ENCODE results near the gene EHMT1.
"Not testable (repeated sequence)": the region's sequence is repeated elsewhere in the genome, so short reads cannot be mapped to it uniquely, and the experiment has no call there.

The EHMT1 gene

GRCh38 chr9:137620581-137620980 is 1.8 kb downstream of the EHMT1 start:
- peaks cover 8% of the 10 kb centered on the region; the same call in 1 of the 2 replicates for H3F3A ChIP-seq (ENCODE audit: insufficient read depth)
- peak overlapping the region; percentile 69 for H3K4me2 ChIP-seq (ENCODE audit: low read depth, low read length, poor library complexity, severe bottlenecking)
- H2AFZ ChIP-seq (ENCODE audit: low read depth, low read length, severe bottlenecking), result no peak overlapping the region
- no peak overlapping the region for H3K27ac ChIP-seq (ENCODE audit: low read depth, low read length)
- H4K20me1 ChIP-seq (ENCODE audit: low read depth, low read length), result peaks cover 3% of the 10 kb centered on the region; the same call in 1 of the 2 replicates
- H3K27me3 ChIP-seq (ENCODE audit: low read length), result no peaks in the 10 kb centered on the region
- no peaks in the 10 kb centered on the region for H3K9me2 ChIP-seq (replicated peaks; ENCODE audit: insufficient read depth, low read length)
- no peak overlapping the region for H3K9ac ChIP-seq (ENCODE audit: low read length)
- H3K36me3 ChIP-seq (ENCODE audit: low read length), result no peaks in the 10 kb centered on the region
- no peak overlapping the region for H3K4me3 ChIP-seq (ENCODE audit: insufficient read depth, low read length, poor library complexity, severe bottlenecking)
- H3K79me2 ChIP-seq (ENCODE audit: insufficient read depth, low read length), result peaks cover 72% of the 10 kb centered on the region
- TF ChIP-seq EZH2phosphoT487 (conservative IDR thresholded peaks at IDR 0.05; ENCODE audit: low read length), result no peak
- TF ChIP-seq CTCF (IDR thresholded peaks at IDR 0.05; ENCODE audit: insufficient read depth, low read length, poor library complexity, severe bottlenecking), result no peak
- no peaks in the 10 kb centered on the region for H3K9me3 ChIP-seq (ENCODE audit: insufficient read depth, low read length)

- Histone ChIP-seq H3K27ac (ENCODE audit: low read depth, low read length) (no peak overlapping the region), H3K9me3 (ENCODE audit: insufficient read depth, low read length) (no peaks in the 10 kb centered on the region), H3K9me2 (replicated peaks; ENCODE audit: insufficient read depth, low read length) (no peaks in the 10 kb centered on the region), H3F3A (ENCODE audit: insufficient read depth) (peaks cover 9% of the 10 kb centered on the region; the same call in 1 of the 2 replicates), H3K36me3 (ENCODE audit: low read length) (no peaks in the 10 kb centered on the region), H3K4me3 (ENCODE audit: insufficient read depth, low read length, poor library complexity, severe bottlenecking) (no peak overlapping the region), H3K4me2 (ENCODE audit: low read depth, low read length, poor library complexity, severe bottlenecking) (peak overlapping the region; percentile 69), H3K27me3 (ENCODE audit: low read length) (no peaks in the 10 kb centered on the region), H4K20me1 (ENCODE audit: low read depth, low read length) (peaks cover 3% of the 10 kb centered on the region; the same call in 1 of the 2 replicates), H3K79me2 (ENCODE audit: insufficient read depth, low read length) (peaks cover 78% of the 10 kb centered on the region), H2AFZ (ENCODE audit: low read depth, low read length, severe bottlenecking) (no peak overlapping the region), H3K9ac (ENCODE audit: low read length) (no peak overlapping the region)
- TF ChIP-seq EZH2phosphoT487 (conservative IDR thresholded peaks at IDR 0.05; ENCODE audit: low read length), result no peak
- peak; percentile 23 for TF ChIP-seq CTCF (IDR thresholded peaks at IDR 0.05; ENCODE audit: insufficient read depth, low read length, poor library complexity, severe bottlenecking)
Measured at GRCh38 chr9:137621131-137621757, 2.4 kb downstream of the EHMT1 start.

- H3K9me2 ChIP-seq (replicated peaks; ENCODE audit: insufficient read depth, low read length); H3K9me3 ChIP-seq (ENCODE audit: insufficient read depth, low read length); H3F3A ChIP-seq (ENCODE audit: insufficient read depth); H3K27ac ChIP-seq (ENCODE audit: low read depth, low read length); H3K9ac ChIP-seq (ENCODE audit: low read length); H3K4me3 ChIP-seq (ENCODE audit: insufficient read depth, low read length, poor library complexity, severe bottlenecking); H4K20me1 ChIP-seq (ENCODE audit: low read depth, low read length); H3K36me3 ChIP-seq (ENCODE audit: low read length); H3K27me3 ChIP-seq (ENCODE audit: low read length); H2AFZ ChIP-seq (ENCODE audit: low read depth, low read length, severe bottlenecking); H3K4me2 ChIP-seq (ENCODE audit: low read depth, low read length, poor library complexity, severe bottlenecking): not testable (repeated sequence)
- H3K79me2 ChIP-seq (ENCODE audit: insufficient read depth, low read length), result peaks cover 87% of the 10 kb centered on the region
Measured at GRCh38 chr9:137622211-137622610, 3.4 kb downstream of the EHMT1 start.

- Histone ChIP-seq H4K20me1 (ENCODE audit: low read depth, low read length) (no peaks in the 10 kb centered on the region), H3K9ac (ENCODE audit: low read length) (no peak overlapping the region), H3K36me3 (ENCODE audit: low read length) (no peaks in the 10 kb centered on the region), H3F3A (ENCODE audit: insufficient read depth) (0 out of 2 replicates have a peak, but pooled peaks cover 3% of the 10 kb centered on the region), H3K9me3 (ENCODE audit: insufficient read depth, low read length) (no peaks in the 10 kb centered on the region), H3K79me2 (ENCODE audit: insufficient read depth, low read length) (peaks cover 95% of the 10 kb centered on the region), H3K4me2 (ENCODE audit: low read depth, low read length, poor library complexity, severe bottlenecking) (peak overlapping the region; percentile 31), H3K4me3 (ENCODE audit: insufficient read depth, low read length, poor library complexity, severe bottlenecking) (no peak overlapping the region), H3K27ac (ENCODE audit: low read depth, low read length) (peak overlapping the region; percentile 23; the same call in 1 of the 2 replicates), H2AFZ (ENCODE audit: low read depth, low read length, severe bottlenecking) (no peak overlapping the region), H3K9me2 (replicated peaks; ENCODE audit: insufficient read depth, low read length) (no peaks in the 10 kb centered on the region), H3K27me3 (ENCODE audit: low read length) (no peaks in the 10 kb centered on the region)
- TF ChIP-seq CTCF (IDR thresholded peaks at IDR 0.05; ENCODE audit: insufficient read depth, low read length, poor library complexity, severe bottlenecking), result no peak
- TF ChIP-seq EZH2phosphoT487 (conservative IDR thresholded peaks at IDR 0.05; ENCODE audit: low read length), result no peak
Measured at GRCh38 chr9:137626464-137626863, 7.7 kb downstream of the EHMT1 start.

GRCh38 chr9:137627406-137627805 is 8.6 kb downstream of the EHMT1 start:
- H3K9me2 ChIP-seq (replicated peaks; ENCODE audit: insufficient read depth, low read length); H3K27ac ChIP-seq (ENCODE audit: low read depth, low read length); H3K4me3 ChIP-seq (ENCODE audit: insufficient read depth, low read length, poor library complexity, severe bottlenecking); H3K27me3 ChIP-seq (ENCODE audit: low read length); H3K9ac ChIP-seq (ENCODE audit: low read length); H3F3A ChIP-seq (ENCODE audit: insufficient read depth); H2AFZ ChIP-seq (ENCODE audit: low read depth, low read length, severe bottlenecking); H3K9me3 ChIP-seq (ENCODE audit: insufficient read depth, low read length); H3K36me3 ChIP-seq (ENCODE audit: low read length); H4K20me1 ChIP-seq (ENCODE audit: low read depth, low read length): not testable (repeated sequence)
- Histone ChIP-seq H3K4me2 (ENCODE audit: low read depth, low read length, poor library complexity, severe bottlenecking) (peak overlapping the region; percentile 48), H3K79me2 (ENCODE audit: insufficient read depth, low read length) (peaks cover 96% of the 10 kb centered on the region)

Measured in SU-DHL-6 (cell line).